Skin epidermis (tissue), 12 donors: ENCODE data around the gene CARS1.
"Not testable (repeated sequence)": the region's sequence is repeated elsewhere in the genome, so short reads cannot be mapped to it uniquely, and the experiment has no call there.

ENCODE experiments used
- H3K27ac ChIP-seq, 21 experiments: fragments of 200-600 bp; sonication (generic) in 11 of 21; one replicate each; pipeline ENCODE4 v1.5.0; 2020; ENCODE audit warnings: mild to moderate bottlenecking in 3 of 21, inconsistent platforms in 2 of 21, moderate library complexity in 2 of 21
- H3K4me3 ChIP-seq, 7 experiments: fragments of 200-600 bp; sonication (generic) in 2 of 7; one replicate each; pipeline ENCODE4 v1.5.0; 2020; ENCODE audit warnings: inconsistent platforms in 2 of 7, mild to moderate bottlenecking in 2 of 7, moderate library complexity in 1 of 7

CARS1 gene

GRCh38 chr11:3069425-3069824, 12.2 kb upstream of the CARS1 start:
- Histone ChIP-seq H3K27ac (no peak overlapping the region), H3K4me3 (no peak overlapping the region)

GRCh38 chr11:3066308-3066707, 9.1 kb upstream of the CARS1 start:
- not testable (repeated sequence) for H3K4me3 ChIP-seq, H3K27ac ChIP-seq

GRCh38 chr11:3064709-3065108, 7.5 kb upstream of the CARS1 start:
- H3K27ac ChIP-seq = not testable (repeated sequence)

GRCh38 chr11:3063876-3064275, 6.7 kb upstream of the CARS1 start:
- not testable (repeated sequence) for H3K27ac ChIP-seq, H3K4me3 ChIP-seq

More at GRCh38 chr11:3064709-3065108, 7.5 kb upstream of the CARS1 start:
- H3K4me3 ChIP-seq = not testable (repeated sequence)

- not testable (repeated sequence) for H3K4me3 ChIP-seq
Observed at GRCh38 chr11:3063432-3063831, 6.2 kb upstream of the CARS1 start.

GRCh38 chr11:3060436-3061025, 3.3 kb upstream of the CARS1 start:
- no peak overlapping the region for H3K4me3 ChIP-seq
- no peak overlapping the region for H3K27ac ChIP-seq

More at GRCh38 chr11:3063432-3063831, 6.2 kb upstream of the CARS1 start:
- H3K27ac ChIP-seq = not testable (repeated sequence)

- Histone ChIP-seq H3K4me3 (no peak overlapping the region), H3K27ac (no peak overlapping the region)
Observed at GRCh38 chr11:3058753-3059664, 1.8 kb upstream of the CARS1 start.

- peak overlapping the region; percentile 68 to 98 (median 87) for H3K4me3 ChIP-seq
Observed at GRCh38 chr11:3056296-3057068, 741 bp downstream of the CARS1 start.

GRCh38 chr11:3055891-3056290, 1.3 kb downstream of the CARS1 start:
- peak overlapping the region in 15 of 21 experiments; percentile 35 to 96 (median 94) for H3K27ac ChIP-seq
- peak overlapping the region in 6 of 7 experiments; percentile 68 to 98 (median 88) for H3K4me3 ChIP-seq

More at GRCh38 chr11:3056296-3057068, 741 bp downstream of the CARS1 start:
- peak overlapping the region; percentile 70 to 98 (median 94) for H3K27ac ChIP-seq

GRCh38 chr11:3052567-3052966, 4.7 kb downstream of the CARS1 start:
- no peak overlapping the region for H3K4me3 ChIP-seq
- H3K27ac ChIP-seq = peak overlapping the region in 4 of 21 experiments; percentile 8 to 40 (median 24)

- Histone ChIP-seq H3K4me3 (no peak overlapping the region), H3K27ac (peak overlapping the region in 9 of 21 experiments; percentile 3 to 45 (median 16))
Observed at GRCh38 chr11:3052109-3052479, 5.1 kb downstream of the CARS1 start.

- Histone ChIP-seq H3K4me3 (no peak overlapping the region), H3K27ac (peak overlapping the region in 13 of 21 experiments; percentile 5 to 75 (median 52))
Observed at GRCh38 chr11:3051196-3052108, 5.8 kb downstream of the CARS1 start.

GRCh38 chr11:3050386-3051195, 6.6 kb downstream of the CARS1 start:
- Histone ChIP-seq H3K27ac (peak overlapping the region in 19 of 21 experiments; percentile 5 to 91 (median 63)), H3K4me3 (no peak overlapping the region)

GRCh38 chr11:3049430-3050243, 7.6 kb downstream of the CARS1 start:
- H3K4me3 ChIP-seq = no peak overlapping the region

GRCh38 chr11:3047637-3048036, 9.6 kb downstream of the CARS1 start:
- Histone ChIP-seq H3K27ac (peak overlapping the region in 3 of 21 experiments; percentile 19 to 36 (median 25)), H3K4me3 (no peak overlapping the region)

More at GRCh38 chr11:3049430-3050243, 7.6 kb downstream of the CARS1 start:
- H3K27ac ChIP-seq = peak overlapping the region in 20 of 21 experiments; percentile 41 to 91 (median 74)

- Histone ChIP-seq H3K27ac (peak overlapping the region in 1 of 21 experiments; percentile 22), H3K4me3 (no peak overlapping the region)
Observed at GRCh38 chr11:3046641-3047040, 10.6 kb downstream of the CARS1 start.

GRCh38 chr11:3046190-3046589, 11.0 kb downstream of the CARS1 start:
- H3K27ac ChIP-seq = peak overlapping the region in 2 of 21 experiments; percentile 22 to 50
- no peak overlapping the region for H3K4me3 ChIP-seq
